Measurements from ENCODE around the gene GSG1L.

The GSG1L gene

GRCh38 chr16:28040039-28040438, 23.5 kb downstream of the GSG1L start:
- Histone ChIP-seq H3K9ac (ENCODE audit: low read length) (no peak overlapping the region), H2AFZ (ENCODE audit: low read depth, low read length, severe bottlenecking) (no peak overlapping the region), H3K27me3 (ENCODE audit: low read length) (no peaks in the 10 kb centered on the region), H3K36me3 (ENCODE audit: low read length) (no peaks in the 10 kb centered on the region), H3K4me2 (ENCODE audit: low read depth, low read length, poor library complexity, severe bottlenecking) (no peak overlapping the region), H3K4me3 (ENCODE audit: insufficient read depth, low read length, poor library complexity, severe bottlenecking) (no peak overlapping the region), H3K27ac (ENCODE audit: low read depth, low read length) (no peak overlapping the region), H3F3A (ENCODE audit: insufficient read depth) (no peaks in the 10 kb centered on the region), H3K9me3 (ENCODE audit: insufficient read depth, low read length) (no peaks in the 10 kb centered on the region), H4K20me1 (ENCODE audit: low read depth, low read length) (no peaks in the 10 kb centered on the region), H3K79me2 (ENCODE audit: insufficient read depth, low read length) (no peaks in the 10 kb centered on the region), H3K9me2 (replicated peaks; ENCODE audit: insufficient read depth, low read length) (no peaks in the 10 kb centered on the region)
- TF ChIP-seq EZH2phosphoT487 (conservative IDR thresholded peaks at IDR 0.05; ENCODE audit: low read length) (no peak), CTCF (IDR thresholded peaks at IDR 0.05; ENCODE audit: insufficient read depth, low read length, poor library complexity, severe bottlenecking) (no peak)

- TF ChIP-seq EZH2phosphoT487 (conservative IDR thresholded peaks at IDR 0.05; ENCODE audit: low read length): no peak
- no peak for TF ChIP-seq CTCF (IDR thresholded peaks at IDR 0.05; ENCODE audit: insufficient read depth, low read length, poor library complexity, severe bottlenecking)
- Histone ChIP-seq H3K9me3 (ENCODE audit: insufficient read depth, low read length) (no peaks in the 10 kb centered on the region), H4K20me1 (ENCODE audit: low read depth, low read length) (no peaks in the 10 kb centered on the region), H3K4me2 (ENCODE audit: low read depth, low read length, poor library complexity, severe bottlenecking) (no peak overlapping the region), H3K27ac (ENCODE audit: low read depth, low read length) (no peak overlapping the region), H3K4me3 (ENCODE audit: insufficient read depth, low read length, poor library complexity, severe bottlenecking) (no peak overlapping the region), H2AFZ (ENCODE audit: low read depth, low read length, severe bottlenecking) (no peak overlapping the region), H3K27me3 (ENCODE audit: low read length) (no peaks in the 10 kb centered on the region), H3F3A (ENCODE audit: insufficient read depth) (no peaks in the 10 kb centered on the region), H3K79me2 (ENCODE audit: insufficient read depth, low read length) (no peaks in the 10 kb centered on the region), H3K9me2 (replicated peaks; ENCODE audit: insufficient read depth, low read length) (no peaks in the 10 kb centered on the region), H3K36me3 (ENCODE audit: low read length) (no peaks in the 10 kb centered on the region), H3K9ac (ENCODE audit: low read length) (no peak overlapping the region)
Measured at GRCh38 chr16:28039493-28039892, 24.0 kb downstream of the GSG1L start.

- H3K79me2 ChIP-seq (ENCODE audit: insufficient read depth, low read length): no peaks in the 10 kb centered on the region
- H3F3A ChIP-seq (ENCODE audit: insufficient read depth): no peaks in the 10 kb centered on the region
- H3K4me2 ChIP-seq (ENCODE audit: low read depth, low read length, poor library complexity, severe bottlenecking): no peak overlapping the region
- H4K20me1 ChIP-seq (ENCODE audit: low read depth, low read length): no peaks in the 10 kb centered on the region
- no peaks in the 10 kb centered on the region for H3K27me3 ChIP-seq (ENCODE audit: low read length)
- no peaks in the 10 kb centered on the region for H3K9me3 ChIP-seq (ENCODE audit: insufficient read depth, low read length)
- no peak overlapping the region for H2AFZ ChIP-seq (ENCODE audit: low read depth, low read length, severe bottlenecking)
- no peak overlapping the region for H3K9ac ChIP-seq (ENCODE audit: low read length)
- no peak overlapping the region for H3K27ac ChIP-seq (ENCODE audit: low read depth, low read length)
- no peak overlapping the region for H3K4me3 ChIP-seq (ENCODE audit: insufficient read depth, low read length, poor library complexity, severe bottlenecking)
- no peaks in the 10 kb centered on the region for H3K9me2 ChIP-seq (replicated peaks; ENCODE audit: insufficient read depth, low read length)
- no peaks in the 10 kb centered on the region for H3K36me3 ChIP-seq (ENCODE audit: low read length)
- no peak for TF ChIP-seq CTCF (IDR thresholded peaks at IDR 0.05; ENCODE audit: insufficient read depth, low read length, poor library complexity, severe bottlenecking)
- no peak for TF ChIP-seq EZH2phosphoT487 (conservative IDR thresholded peaks at IDR 0.05; ENCODE audit: low read length)
Measured at GRCh38 chr16:28038409-28038808, 25.1 kb downstream of the GSG1L start.
